HG02840 (cell line): ENCODE data around the gene TCF25.

Experiments used
- ATAC-seq: cut with Tn5 transposase; IDR thresholded peaks from one replicate; pipeline ENCODE4 v1.9.1; 2021; ENCODE audit warnings: mild to moderate bottlenecking, moderate library complexity, moderate number of reproducible peaks; ENCODE audit not compliant: unreplicated experiment, low FRiP score

The TCF25 gene

GRCh38 chr16:89958068-89958467, 84.7 kb downstream of the TCF25 start:
- no peak for ATAC-seq

- no peak for ATAC-seq
Measured at GRCh38 chr16:89958596-89958995, 85.2 kb downstream of the TCF25 start.

- no peak for ATAC-seq
Measured at GRCh38 chr16:89960966-89961365, 87.6 kb downstream of the TCF25 start.
